HG02973 (cell line): ENCODE data around the gene MET.

Experiments used
- ATAC-seq: cut with Tn5 transposase; IDR thresholded peaks from one replicate; pipeline ENCODE4 v1.9.1; 2021; ENCODE audit warnings: moderate library complexity; ENCODE audit not compliant: unreplicated experiment

Gene MET

GRCh38 chr7:116840256-116840655 lies 168.3 kb downstream of the MET start:
- ATAC-seq: no peak

GRCh38 chr7:116842371-116842770 lies 170.4 kb downstream of the MET start:
- ATAC-seq: no peak

GRCh38 chr7:116843378-116843777 lies 171.4 kb downstream of the MET start:
- no peak for ATAC-seq
